Pancreas (tissue), 10 donors: ENCODE results near the gene MCOLN2. TPM values are rescaled to one million over a fixed set of nuclear protein-coding genes. Genes with fewer than 3 reads are reported as not detected.

Source experiments
- ATAC-seq, 4 donors: fragments of 200-7000 bp; cut with Tn5 transposase; one replicate each; pipeline versions ENCODE4 v1.8.0 to v1.9.1; 2020; ENCODE audit warnings: mild to moderate bottlenecking in 4 of 4, moderate library complexity in 4 of 4
- DNase-seq, 6 donors: peaks; one replicate each; pipeline ENCODE4 v3.0.0-alpha.2; 2020
- FAIRE-seq: peaks from 2 replicates; lab custom pipeline; 2012; peaks lifted over from hg19 to GRCh38; lab: Jason Lieb, UNC
- H3K27ac ChIP-seq, 4 donors: fragments of 200-600 bp; sonication (generic); 1 replicate in 3 of 4; 2 replicates in 1 of 4; pipeline versions ENCODE4 v1.5.0 to v1.8.0; 2020
- H3K27me3 ChIP-seq, 4 donors: fragments of 200-600 bp; one replicate each; pipeline ENCODE4 v1.8.0; 2021
- H3K36me3 ChIP-seq, 3 donors: fragments of 200-600 bp; sonication (generic) in 1 of 3; one replicate each; pipeline versions ENCODE4 v1.5.0 to v1.8.0; 2020 to 2021
- H3K4me1 ChIP-seq, 3 donors: fragments of 200-600 bp; one replicate each; pipeline ENCODE4 v1.8.0; 2021
- H3K4me3 ChIP-seq, 4 donors: fragments of 200-600 bp; sonication (generic) in 2 of 4; one replicate each; pipeline versions ENCODE4 v1.5.0 to v1.8.0; 2020 to 2021
- H3K9me3 ChIP-seq, 4 donors: fragments of 200-600 bp; one replicate each; pipeline ENCODE4 v1.8.0; 2021
- CTCF ChIP-seq, 4 donors: fragments of 200-600 bp; sonication (generic) in 3 of 4; IDR thresholded peaks; one replicate each; pipeline versions ENCODE4 v1.5.0 to v1.8.0; 2021; ENCODE audit warnings: antibody characterized with exemption in 4 of 4
- WGBS, 2 donors: extraction: QIAGEN DNeasy Blood & Tissue Kit; methylation state at CpG; one replicate each; pipeline ENCODE4 v1.1.7; 2013; 5-methylcytosine and 5-hydroxymethylcytosine counted together
- intact Hi-C, 3 donors: fragments of 100-400 bp; cut with DNase I; formaldehyde crosslinking; loops; one replicate each; pipeline versions ENCODE4 v1.11.1 to v1.14.2; 2022
- polyA plus RNA-seq, 2 donors: library from polyadenylated mRNA; stranded (reverse); fragments of 200-250 nt; gene quantifications; one replicate each; pipeline ENCODE4 v1.2.3, GENCODE V29; 2013
- total RNA-seq, 6 donors: library from RNA; stranded (reverse); fragmentation: NEBNext Ultra II Directional in 4 of 6; extraction: Animal tissue kit (Norgen Biotek cat#: 25700) in 4 of 6; gene quantifications; one replicate each; pipeline versions ENCODE4 v1.2.1 to v1.2.4, GENCODE V29; 2021 to 2023
- donor health status: healthy with polysubstance abuse.
- donor health status: DM: no; HTN: no; CAD: no; lungs with moderate emphysema.
- donor health status: DM: no; HTN: no; CAD: no.
- donor health status: control.
- donor health status: control.
- donor health status: Bipolar disorder and iron deficiency.
- donor health status: DM: yes; HTN: yes; CAD: no.
- donor health status: DM: no; HTN: no; CAD: no.
- donor health status: DM: no; HTN: no; CAD: no.
- donor health status: DM: yes; HTN: yes; CAD: no.

Gene MCOLN2
- total and polyA plus RNA-seq, 8 donors: 0.47 to 1.7 (median 0.97) TPM

- Histone ChIP-seq H3K27me3 (no peaks in the 10 kb centered on the region), H3K27ac (no peak overlapping the region), H3K36me3 (no peaks in the 10 kb centered on the region), H3K4me1 (no peaks in the 10 kb centered on the region), H3K9me3 (no peaks in the 10 kb centered on the region), H3K4me3 (no peak overlapping the region)
- TF ChIP-seq CTCF (IDR thresholded peaks at IDR 0.05): no peak
- no peak for DNase-seq
- intact Hi-C loops: no loop called here
- ATAC-seq: no peak
- no peak for FAIRE-seq
- WGBS, 2 donors: 65 to 70% methylated on average over 6 of the region's 6 CpGs
Measured at GRCh38 chr1:84956655-84957054, 40.3 kb downstream of the MCOLN2 start.

- DNase-seq: no peak
- H3K27me3 ChIP-seq: no peaks in the 10 kb centered on the region
- H3K9me3 ChIP-seq: no peaks in the 10 kb centered on the region
- H3K36me3 ChIP-seq: no peaks in the 10 kb centered on the region
- H3K27ac ChIP-seq: no peak overlapping the region
- WGBS, 2 donors: 79 to 82% methylated on average over 6 of the region's 6 CpGs
- TF ChIP-seq CTCF (IDR thresholded peaks at IDR 0.05): no peak
- no peaks in the 10 kb centered on the region for H3K4me1 ChIP-seq
- ATAC-seq: no peak
- intact Hi-C loops: no loop called here
- no peak for FAIRE-seq
- no peak overlapping the region for H3K4me3 ChIP-seq
Measured at GRCh38 chr1:84956097-84956496, 40.8 kb downstream of the MCOLN2 start.

GRCh38 chr1:84949664-84950063 is 47.2 kb downstream of the MCOLN2 start:
- peaks cover 0 to 7% (median 0%) of the 10 kb centered on the region in 3 donors for H3K4me1 ChIP-seq
- no peaks in the 10 kb centered on the region for H3K27me3 ChIP-seq
- no peak overlapping the region for H3K27ac ChIP-seq
- H3K4me3 ChIP-seq: no peak overlapping the region
- FAIRE-seq (no peak), DNase-seq (no peak), ATAC-seq (no peak)
- no peaks in the 10 kb centered on the region for H3K36me3 ChIP-seq
- no peak for TF ChIP-seq CTCF (IDR thresholded peaks at IDR 0.05)
- intact Hi-C loops: loop anchor here in 2 of 3 donors (10.0 kb wide), 2 partner anchors 175 to 305 kb away; partner anchors contain the start of gene C1orf52 (in 2 of the 2)
- no peaks in the 10 kb centered on the region for H3K9me3 ChIP-seq

- no peaks in the 10 kb centered on the region for H3K9me3 ChIP-seq
- H3K27me3 ChIP-seq: no peaks in the 10 kb centered on the region
- no peak for TF ChIP-seq CTCF (IDR thresholded peaks at IDR 0.05)
- DNase-seq (no peak), ATAC-seq (no peak), FAIRE-seq (no peak)
- peaks cover 0 to 7% (median 0%) of the 10 kb centered on the region in 3 donors for H3K4me1 ChIP-seq
- intact Hi-C loops: loop anchor here in 2 of 3 donors (10.0 kb wide), 2 partner anchors 173 to 307 kb away; partner anchors contain the start of gene C1orf52 (in 2 of the 2)
- whole genome bisulfite sequencing, 2 donors: 81 to 88% methylated on average over 5 of the region's 5 CpGs
- no peak overlapping the region for H3K4me3 ChIP-seq
- H3K27ac ChIP-seq: no peak overlapping the region
- no peaks in the 10 kb centered on the region for H3K36me3 ChIP-seq
Measured at GRCh38 chr1:84947536-84948410, 49.1 kb downstream of the MCOLN2 start.

GRCh38 chr1:84946631-84947030 is 50.3 kb downstream of the MCOLN2 start:
- TF ChIP-seq CTCF (IDR thresholded peaks at IDR 0.05): no peak
- FAIRE-seq (no peak), DNase-seq (no peak), ATAC-seq (no peak)
- H3K4me3 ChIP-seq: no peak overlapping the region
- H3K27me3 ChIP-seq: no peaks in the 10 kb centered on the region
- intact Hi-C loops: loop anchor here in 2 of 3 donors (10.0 kb wide), 2 partner anchors 172 to 308 kb away; partner anchors contain the start of gene C1orf52 (in 2 of the 2)
- H3K27ac ChIP-seq: no peak overlapping the region
- peaks cover 0 to 7% (median 0%) of the 10 kb centered on the region in 3 donors for H3K4me1 ChIP-seq
- H3K9me3 ChIP-seq: no peaks in the 10 kb centered on the region
- H3K36me3 ChIP-seq: no peaks in the 10 kb centered on the region
- 89 to 94% methylated on average over 4 of the region's 4 CpGs for WGBS, 2 donors
